Body of pancreas (tissue), 4 donors: ENCODE data around the gene CTRL. TPM values are rescaled to one million over a fixed set of nuclear protein-coding genes. Genes with fewer than 3 reads are reported as not detected.

Experiments
- ATAC-seq: fragments of 150-250 bp; one replicate; pipeline ENCODE4 v1.9.1; 2016
- DNase-seq, 4 donors: peaks; one replicate each; pipeline ENCODE4 v3.0.0-alpha.2; 2019
- H3K27ac ChIP-seq, 4 donors: fragments of 200-600 bp; sonication (generic); 1 replicate in 3 of 4; 2 replicates in 1 of 4; pipeline versions ENCODE4 v1.5.1 to v1.6.1; 2016 to 2019; ENCODE audit warnings: mild to moderate bottlenecking in 1 of 4, mixed read lengths in 1 of 4, moderate library complexity in 1 of 4
- H3K27me3 ChIP-seq, 2 donors: fragments of 200-600 bp; sonication (generic); one replicate each; pipeline ENCODE4 v1.6.0; 2016; ENCODE audit warnings: mild to moderate bottlenecking in 1 of 2
- H3K36me3 ChIP-seq, 2 donors: fragments of 200-600 bp; sonication (generic); replicated peaks in 1 of 2; 2 replicates each; pipeline ENCODE4 v1.5.1; 2016; ENCODE audit warnings: low read depth in 2 of 2; ENCODE audit not compliant: insufficient read depth in 1 of 2
- H3K4me1 ChIP-seq: fragments of 200-600 bp; sonication (generic); one replicate; pipeline ENCODE4 v1.6.0; 2016
- H3K4me3 ChIP-seq, 2 donors: fragments of 200-600 bp; sonication (generic); 1 replicate in 1 of 2; 2 replicates in 1 of 2; pipeline ENCODE4 v1.5.1; 2016 to 2019
- H3K9me3 ChIP-seq, 3 donors: fragments of 200-600 bp; sonication (generic); 1 replicate in 2 of 3; 2 replicates in 1 of 3; pipeline ENCODE4 v1.5.1; 2016
- CTCF ChIP-seq, 7 experiments: fragments of 450-650 bp in 4 of 7; fragments of 200-600 bp in 3 of 7; sonication (generic) in 3 of 7; IDR thresholded peaks; one replicate each; pipeline ENCODE4 v1.5.1; 2016 to 2019; ENCODE audit warnings: antibody characterized with exemption in 7 of 7
- POLR2A ChIP-seq, 3 donors: fragments of 450-650 bp; IDR thresholded peaks; one replicate each; pipeline ENCODE4 v1.6.1; 2016; ENCODE audit warnings: antibody characterized with exemption in 3 of 3, mild to moderate bottlenecking in 2 of 3
- WGBS, 2 donors: methylation state at CpG; one replicate each; pipeline ENCODE4 v1.1.5; 2017; 5-methylcytosine and 5-hydroxymethylcytosine counted together
- intact Hi-C: fragments of 100-400 bp; cut with DNase I; formaldehyde crosslinking; loops from one replicate; pipeline ENCODE4 v1.15.1; 2023
- total RNA-seq, 2 donors: library from RNA; depleted of rRNA; stranded (reverse); fragments of >200 nt; gene quantifications; one replicate each; pipeline ENCODE4 v1.1.0, GENCODE V29; 2016

Gene CTRL
- total RNA-seq, 2 donors from 2014 or later = 286 to 1,726 TPM

- H3K27ac ChIP-seq = no peak overlapping the region
- H3K36me3 ChIP-seq = peaks cover 17 to 34% of the 10 kb centered on the region in 2 donors
- H3K4me3 ChIP-seq = no peak overlapping the region
- 66 to 70% methylated on average over 6 of the region's 6 CpGs for WGBS, 2 donors
- no peak for TF ChIP-seq POLR2A (IDR thresholded peaks at IDR 0.05)
- TF ChIP-seq CTCF (IDR thresholded peaks at IDR 0.05) = no peak
- H3K4me1 ChIP-seq = no peaks in the 10 kb centered on the region
- intact Hi-C loops = loop anchor here (5.0 kb wide), 1 partner anchor 39 kb away; no protein-coding TSS in a partner anchor
- DNase-seq (no peak), ATAC-seq (peak; percentile 14)
- H3K9me3 ChIP-seq = no peaks in the 10 kb centered on the region
- no peaks in the 10 kb centered on the region for H3K27me3 ChIP-seq
Observed at GRCh38 chr16:67883146-67883871, 48.4 kb downstream of the CTRL start.

GRCh38 chr16:67882374-67883145, 49.1 kb downstream of the CTRL start:
- Histone ChIP-seq H3K27me3 (no peaks in the 10 kb centered on the region), H3K4me1 (no peaks in the 10 kb centered on the region), H3K27ac (no peak overlapping the region), H3K9me3 (no peaks in the 10 kb centered on the region), H3K4me3 (no peak overlapping the region), H3K36me3 (peaks cover 21 to 42% of the 10 kb centered on the region in 2 donors)
- WGBS, 2 donors = 71 to 100% methylated on average over 2 to 18 of the region's 18 CpGs
- intact Hi-C loops = loop anchor here (5.0 kb wide), 1 partner anchor 40 kb away; no protein-coding TSS in a partner anchor
- TF ChIP-seq CTCF (IDR thresholded peaks at IDR 0.05) (no peak), POLR2A (IDR thresholded peaks at IDR 0.05) (no peak)
- ATAC-seq (no peak), DNase-seq (peak in 1 of 4 donors; percentile 34)

GRCh38 chr16:67881621-67882161, 50.0 kb downstream of the CTRL start:
- WGBS, 2 donors = 89 to 98% methylated on average over 16 to 21 of the region's 21 CpGs
- no peak overlapping the region for H3K27ac ChIP-seq
- ATAC-seq = no peak
- no peak for TF ChIP-seq POLR2A (IDR thresholded peaks at IDR 0.05)
- no peak for TF ChIP-seq CTCF (IDR thresholded peaks at IDR 0.05)
- H3K27me3 ChIP-seq = no peaks in the 10 kb centered on the region
- H3K4me3 ChIP-seq = no peak overlapping the region
- H3K9me3 ChIP-seq = no peaks in the 10 kb centered on the region
- intact Hi-C loops = loop anchor here (5.0 kb wide), 1 partner anchor 41 kb away; no protein-coding TSS in a partner anchor
- H3K36me3 ChIP-seq = peaks cover 21 to 46% of the 10 kb centered on the region in 2 donors
- peak in 1 of 4 donors; percentile 34 for DNase-seq
- no peaks in the 10 kb centered on the region for H3K4me1 ChIP-seq

GRCh38 chr16:67880584-67880983, 51.1 kb downstream of the CTRL start:
- 87 to 88% methylated on average over 3 to 13 of the region's 13 CpGs for WGBS, 2 donors
- TF ChIP-seq POLR2A (IDR thresholded peaks at IDR 0.05) = no peak
- Histone ChIP-seq H3K9me3 (no peaks in the 10 kb centered on the region), H3K27me3 (no peaks in the 10 kb centered on the region), H3K4me1 (no peaks in the 10 kb centered on the region), H3K4me3 (no peak overlapping the region), H3K36me3 (peaks cover 21 to 46% of the 10 kb centered on the region in 2 donors), H3K27ac (no peak overlapping the region)
- DNase-seq (no peak), ATAC-seq (no peak)
- intact Hi-C loops = loop anchor here (5.0 kb wide), 1 partner anchor 42 kb away; no protein-coding TSS in a partner anchor

- peaks cover 21 to 46% of the 10 kb centered on the region in 2 donors for H3K36me3 ChIP-seq
- intact Hi-C loops = loop anchor here (5.0 kb wide), 1 partner anchor 42 kb away; no protein-coding TSS in a partner anchor
- no peak overlapping the region for H3K27ac ChIP-seq
- 58 to 91% methylated on average over 2 to 5 of the region's 5 CpGs for WGBS, 2 donors
- H3K27me3 ChIP-seq = no peaks in the 10 kb centered on the region
- peaks cover 5% of the 10 kb centered on the region for H3K4me1 ChIP-seq
- H3K9me3 ChIP-seq = no peaks in the 10 kb centered on the region
- DNase-seq (no peak), ATAC-seq (no peak)
- H3K4me3 ChIP-seq = no peak overlapping the region
- TF ChIP-seq CTCF (IDR thresholded peaks at IDR 0.05) (no peak), POLR2A (IDR thresholded peaks at IDR 0.05) (no peak)
Observed at GRCh38 chr16:67879936-67880335, 51.7 kb downstream of the CTRL start.
